Measurements from ENCODE around the gene USP16.
"Not testable (repeated sequence)": the region's sequence is repeated elsewhere in the genome, so short reads cannot be mapped to it uniquely, and the experiment has no call there.

DNA sequence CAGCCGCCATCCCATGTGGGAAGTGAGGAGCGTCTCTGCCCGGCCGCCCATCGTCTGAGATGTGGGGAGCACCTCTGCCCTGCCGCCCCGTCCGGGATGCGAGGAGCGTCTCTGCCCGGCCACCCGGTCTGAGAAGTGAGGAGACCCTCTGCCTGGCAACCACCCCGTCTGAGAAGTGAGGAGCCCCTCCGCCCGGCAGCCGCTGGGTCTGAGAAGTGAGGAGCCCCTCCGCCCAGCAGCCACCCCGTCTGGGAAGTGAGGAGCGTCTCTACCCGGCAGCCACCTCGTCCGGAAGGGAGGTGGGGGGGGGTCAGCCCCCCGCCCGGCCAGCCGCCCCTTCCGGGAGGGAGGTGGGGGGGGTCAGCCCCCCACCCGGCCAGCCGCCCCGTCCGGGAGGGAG is 13.2 kb upstream of the USP16 start:
- not testable (repeated sequence) for TF ChIP-seq CTCF, POLR2A (IDR thresholded peaks at IDR 0.05)

Measured in Peyer's patch (tissue), 4 donors.